CD4-positive, alpha-beta T cell treated with Interleukin-17A for 4 hours (primary cell): ENCODE data around the gene DHX38.

Experiments
- DNase-seq: peaks from one replicate; pipeline ENCODE4 v3.0.0-alpha.2; 2020; ENCODE audit warnings: mixed read lengths

Gene DHX38

DNA sequence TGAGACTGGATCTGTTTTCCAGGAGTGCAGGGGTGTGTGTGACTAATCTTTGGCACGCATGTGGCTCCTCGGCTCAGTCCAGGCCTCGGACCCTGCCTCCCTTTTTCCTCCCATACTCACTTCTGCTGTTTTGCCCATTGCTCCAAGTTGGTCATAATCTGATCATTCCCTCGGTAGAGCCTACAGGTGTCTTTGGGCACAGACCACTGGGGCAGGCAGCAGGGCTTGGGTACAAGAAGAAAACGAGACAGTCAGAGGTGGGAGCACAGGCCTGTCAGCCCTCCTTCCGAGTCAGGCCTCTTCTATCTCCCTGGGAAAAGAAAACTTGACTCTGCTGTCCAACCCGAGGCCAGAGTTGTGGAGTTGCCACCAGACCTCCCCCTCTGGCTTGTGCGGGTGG is 29.8 kb downstream of the DHX38 start:
- DNase-seq, result no peak

DNA sequence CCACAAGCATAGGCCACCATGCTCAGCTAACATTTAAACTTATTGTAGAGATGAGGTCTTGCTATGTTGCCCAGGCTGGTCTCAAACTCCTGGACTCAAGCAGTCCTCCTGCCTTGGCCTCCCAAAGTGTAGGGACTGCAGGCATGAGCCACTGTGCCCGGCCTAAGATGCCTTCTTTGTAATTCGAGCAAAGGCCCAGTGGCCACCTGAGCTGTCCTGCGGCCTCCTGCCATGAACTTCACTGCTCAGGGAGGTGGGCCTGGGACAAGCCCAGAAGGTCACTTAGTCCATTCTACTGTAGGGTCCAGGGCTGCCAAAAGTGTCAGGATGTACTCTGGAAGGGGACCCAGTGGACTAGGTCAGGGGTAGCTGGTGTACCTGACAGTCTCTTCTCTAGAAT is 30.5 kb downstream of the DHX38 start:
- DNase-seq, result no peak

DNA sequence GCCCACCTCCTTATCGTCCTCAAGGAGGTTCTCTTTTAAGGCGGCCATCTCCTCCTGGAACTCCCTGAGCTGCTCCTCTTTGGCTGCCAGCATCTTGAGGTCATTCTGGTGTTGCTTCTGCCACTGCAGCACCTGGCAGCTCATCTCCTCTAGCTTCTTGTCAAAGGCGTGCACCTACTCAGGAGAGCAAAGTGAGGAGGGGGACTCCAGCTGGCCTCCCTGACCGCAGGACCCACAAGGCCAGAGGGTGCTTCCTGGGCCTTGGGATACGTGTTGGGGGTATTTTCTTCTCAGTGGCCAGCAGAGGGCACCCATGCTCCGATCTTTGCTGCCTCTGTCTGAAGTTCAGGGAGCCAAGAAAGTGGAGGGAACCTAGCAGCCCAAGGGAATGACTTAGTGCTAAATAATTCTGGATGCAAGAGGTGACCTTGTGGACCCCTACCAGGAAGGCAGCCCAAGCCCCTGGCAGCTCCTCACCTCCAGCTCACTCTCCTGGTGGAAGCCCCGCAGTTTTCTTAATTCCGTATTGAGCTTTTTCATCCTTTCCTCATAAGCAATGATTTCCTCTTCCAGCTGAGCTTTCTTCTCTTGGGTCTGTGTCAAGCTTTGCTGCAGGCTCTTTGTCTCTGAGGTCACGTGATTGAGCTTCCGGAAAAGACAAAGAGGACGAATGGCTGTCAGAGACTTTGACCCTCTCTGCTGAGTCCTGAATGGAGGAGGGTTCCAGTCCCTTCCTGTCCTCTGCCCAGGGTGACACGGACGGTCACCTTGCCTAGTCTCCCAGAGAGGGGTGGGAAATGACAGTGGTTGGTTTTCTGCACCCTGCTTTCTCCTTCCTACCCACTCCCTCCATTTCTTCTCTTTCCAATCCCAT is 31.4 kb downstream of the DHX38 start:
- peak; percentile 70 for DNase-seq

DNA sequence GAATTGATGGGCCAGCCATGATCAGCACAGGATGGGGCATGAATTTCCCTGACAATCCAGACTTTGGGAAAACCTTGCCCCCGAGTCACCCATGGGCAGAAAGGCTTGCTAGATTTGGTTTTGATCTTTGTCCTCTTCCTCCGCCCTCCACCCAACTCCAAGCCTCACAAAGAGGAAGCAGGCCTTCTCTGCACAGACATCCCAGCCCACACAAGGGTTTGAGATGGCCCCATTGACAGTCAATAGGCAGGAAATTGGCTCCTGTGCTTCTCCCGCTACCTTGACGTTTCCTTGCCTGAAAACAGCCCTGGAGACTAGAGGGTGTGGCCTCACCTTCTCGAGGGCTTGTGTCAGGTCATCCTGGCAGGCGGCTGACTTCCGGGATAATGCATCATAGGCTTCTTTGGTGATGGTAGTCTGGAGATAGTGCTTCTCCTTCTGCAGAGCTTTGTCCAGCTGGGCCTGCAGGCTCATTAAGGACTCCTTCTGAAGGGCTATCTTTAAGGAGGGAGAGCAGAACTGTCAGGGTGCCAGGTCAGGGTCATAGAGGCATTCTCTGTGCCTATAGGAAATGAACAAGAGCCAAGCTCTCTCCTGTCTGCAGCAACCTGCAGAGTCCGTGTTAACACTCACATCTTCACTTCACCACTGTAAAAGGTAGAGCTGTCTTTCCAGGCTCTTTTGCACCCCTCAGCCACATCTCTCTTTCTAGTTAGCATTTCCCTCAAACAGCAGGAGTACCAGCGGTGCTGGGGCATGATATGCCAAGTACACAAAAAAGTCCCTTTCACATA is 32.2 kb downstream of the DHX38 start:
- DNase-seq, result no peak

DNA sequence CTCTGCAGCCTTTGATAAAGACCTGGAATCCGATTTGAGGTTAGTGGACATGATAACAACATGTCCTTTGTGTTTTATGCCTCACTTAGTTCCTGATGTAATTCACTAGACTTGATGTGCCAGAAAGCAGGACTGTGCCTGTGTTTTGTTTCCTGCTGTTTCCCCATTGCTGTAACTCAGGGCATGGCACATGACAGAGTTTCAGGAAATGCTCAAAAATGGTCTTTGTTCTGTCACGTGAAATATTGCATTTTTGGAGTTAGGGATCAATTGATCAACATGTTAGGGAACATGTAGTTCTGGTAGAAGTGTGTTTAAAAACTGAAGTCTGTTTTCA is 32.8 kb downstream of the DHX38 start:
- no peak for DNase-seq

DNA sequence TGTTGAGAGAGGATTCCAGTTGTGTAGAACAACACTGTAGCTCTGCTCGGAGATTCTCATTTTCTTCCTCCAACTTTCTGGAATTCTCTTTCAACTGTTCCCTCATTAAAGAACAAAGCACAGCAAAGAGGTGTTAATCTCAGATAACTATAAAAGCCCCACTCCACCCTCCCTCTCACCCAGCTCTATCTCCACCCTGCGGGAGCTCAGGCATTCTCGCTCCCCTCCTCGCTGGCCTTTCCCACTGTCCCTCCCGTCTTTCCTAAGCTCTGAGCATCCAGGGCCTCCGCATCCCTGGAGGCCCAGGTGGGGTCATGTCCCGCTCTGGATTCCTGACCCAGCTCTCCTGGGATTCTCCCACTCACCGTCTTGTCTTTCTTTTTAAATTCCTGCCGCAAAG is 35.1 kb downstream of the DHX38 start:
- DNase-seq, result no peak

DNA sequence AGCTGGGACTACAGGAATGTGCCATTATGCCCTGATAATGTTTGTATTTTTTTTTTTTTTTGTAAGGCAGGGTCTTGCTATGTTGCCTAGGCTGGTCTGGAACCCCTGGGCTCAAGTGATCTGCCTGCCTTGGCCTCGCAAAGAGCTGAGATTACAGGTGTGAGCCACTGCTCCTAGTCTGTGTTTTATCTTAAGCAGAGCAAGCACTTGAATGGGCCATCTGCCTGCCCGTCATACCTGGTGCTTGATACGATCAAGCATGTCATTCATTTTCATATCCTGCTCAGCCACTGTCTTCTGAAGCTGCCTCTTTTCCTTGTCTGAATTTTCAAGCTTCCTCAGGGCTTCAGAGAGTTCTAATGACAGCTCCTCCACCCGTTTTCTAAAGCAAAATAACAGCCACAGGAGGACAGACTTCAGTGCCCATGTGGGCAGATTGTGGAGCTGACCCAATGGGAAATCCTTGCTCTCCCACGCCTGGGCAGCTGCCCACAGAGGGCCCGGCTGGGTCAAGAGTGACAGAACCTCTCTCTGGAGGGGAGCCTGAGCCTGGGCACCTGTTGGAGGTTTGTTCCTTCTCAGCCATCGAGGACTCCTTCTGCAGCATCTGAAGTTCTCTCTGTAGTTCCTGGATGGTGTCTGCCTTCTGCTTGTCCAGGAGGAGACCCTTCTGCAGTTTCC is 36.5 kb downstream of the DHX38 start:
- DNase-seq, result no peak

DNA sequence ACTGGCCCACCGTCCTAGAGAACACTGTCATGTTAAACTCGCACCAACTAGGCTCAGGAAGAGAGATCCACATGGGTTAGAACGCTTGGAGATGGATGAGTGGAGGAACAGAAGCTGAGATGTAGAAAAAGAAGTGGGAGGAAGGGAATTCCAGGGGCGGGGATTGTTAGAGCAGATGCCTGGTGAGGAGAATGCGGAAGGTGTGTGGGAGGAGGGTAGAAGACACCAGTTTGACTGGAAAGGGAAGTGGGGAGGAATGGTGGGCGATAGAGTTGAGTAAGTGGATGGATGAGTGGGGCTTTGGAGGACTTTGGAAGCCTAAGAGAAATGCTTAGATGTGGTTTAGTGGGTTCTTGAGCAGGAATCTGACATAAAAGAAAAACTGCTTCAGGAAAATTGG is 37.4 kb downstream of the DHX38 start:
- DNase-seq, result no peak

DNA sequence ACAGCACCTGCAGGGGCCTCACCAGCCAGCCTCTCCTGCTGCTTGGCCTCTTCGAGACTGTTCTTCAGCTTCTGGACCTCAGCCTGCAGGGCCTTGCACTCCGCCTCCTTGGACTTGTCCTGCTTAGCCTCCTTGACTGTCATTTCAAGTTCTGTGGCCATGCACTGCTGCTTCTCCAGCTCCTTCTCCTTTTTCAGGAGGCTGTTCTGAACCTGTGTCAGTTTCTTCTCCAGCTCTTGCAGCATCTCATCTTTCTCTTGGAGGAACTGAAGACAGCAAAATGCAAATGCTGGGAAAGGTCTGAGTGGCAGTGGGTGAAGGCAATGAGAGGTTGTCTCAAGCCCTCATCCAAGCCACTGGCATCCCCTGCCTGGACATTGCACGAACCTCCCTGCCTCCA is 39.1 kb downstream of the DHX38 start:
- DNase-seq, result no peak

DNA sequence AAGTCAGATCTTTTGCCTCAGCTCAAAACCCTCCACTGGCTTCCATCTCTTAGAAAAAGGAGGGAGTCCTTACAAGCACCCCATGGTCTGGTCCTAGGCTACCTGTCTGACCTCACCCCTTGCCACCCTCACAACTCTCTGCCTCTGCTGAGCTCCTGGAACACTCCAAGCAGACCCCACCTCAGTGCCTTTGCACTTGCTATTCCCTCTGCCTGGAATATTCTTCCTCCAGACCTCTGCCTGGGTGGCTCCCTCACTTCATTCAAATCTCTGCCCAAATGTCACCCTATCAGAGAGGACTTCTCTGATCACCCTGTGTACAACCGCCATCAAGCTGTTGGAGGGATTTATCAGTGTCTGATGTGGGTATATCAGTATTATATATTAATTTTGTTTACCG is 40.9 kb downstream of the DHX38 start:
- no peak for DNase-seq

DNA sequence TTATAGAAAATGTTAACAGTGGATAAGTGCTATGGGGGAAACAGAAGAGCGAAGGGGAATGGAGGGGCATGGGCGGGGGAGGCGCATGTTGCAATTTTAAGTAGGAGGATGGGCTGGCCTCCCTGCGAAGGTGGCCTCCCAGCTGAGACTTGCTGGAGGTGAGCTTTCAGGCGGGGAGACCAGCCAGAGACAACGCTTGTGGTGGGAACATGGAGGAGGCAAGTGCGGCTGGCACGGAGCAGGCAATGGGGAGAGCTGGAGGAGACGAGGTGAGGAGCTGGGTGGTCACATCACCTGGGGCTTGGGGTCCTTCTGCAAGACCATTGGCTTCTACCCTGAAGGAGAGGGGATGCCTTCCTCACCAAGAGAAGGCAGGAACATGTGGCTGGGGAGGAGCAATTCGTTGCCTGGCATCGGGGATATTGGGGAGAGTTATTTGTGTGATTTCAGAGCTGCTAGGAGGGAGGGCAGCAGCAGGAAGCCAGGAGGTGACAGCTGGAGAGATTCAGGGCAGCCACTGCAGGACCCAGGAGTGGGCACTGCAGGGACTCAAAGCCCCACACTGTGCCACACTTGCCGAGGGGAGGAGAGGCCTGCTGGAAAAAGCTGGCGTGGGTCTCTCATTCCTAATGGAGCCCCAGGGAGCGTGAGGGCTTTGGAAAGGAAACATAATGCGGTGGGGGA is 43.9 kb downstream of the DHX38 start:
- no peak for DNase-seq

DNA sequence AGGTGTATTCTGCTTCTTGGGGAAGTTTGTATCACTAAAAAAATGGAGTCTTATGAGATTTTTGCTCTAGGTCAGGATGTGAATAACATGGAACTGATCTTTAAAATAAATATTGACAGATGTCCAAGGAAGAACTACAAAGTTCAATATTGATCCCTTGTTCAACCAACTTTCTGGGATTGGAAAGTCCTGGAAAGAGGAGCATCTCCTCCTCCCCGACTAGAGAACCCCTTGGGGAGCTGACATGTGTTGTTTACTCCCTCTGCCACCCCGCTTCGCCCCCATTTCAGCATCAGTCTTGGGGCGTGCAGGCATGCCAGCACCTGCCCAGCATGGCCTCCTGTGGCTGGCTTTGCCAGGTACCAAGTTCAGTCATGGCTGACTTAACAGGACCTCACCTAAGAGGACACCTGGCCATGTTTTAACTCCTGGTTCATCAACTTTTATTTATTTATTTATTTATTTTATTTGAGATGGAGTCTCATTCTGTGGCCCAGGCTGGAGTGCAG is 44.5 kb downstream of the DHX38 start:
- no peak for DNase-seq

DNA sequence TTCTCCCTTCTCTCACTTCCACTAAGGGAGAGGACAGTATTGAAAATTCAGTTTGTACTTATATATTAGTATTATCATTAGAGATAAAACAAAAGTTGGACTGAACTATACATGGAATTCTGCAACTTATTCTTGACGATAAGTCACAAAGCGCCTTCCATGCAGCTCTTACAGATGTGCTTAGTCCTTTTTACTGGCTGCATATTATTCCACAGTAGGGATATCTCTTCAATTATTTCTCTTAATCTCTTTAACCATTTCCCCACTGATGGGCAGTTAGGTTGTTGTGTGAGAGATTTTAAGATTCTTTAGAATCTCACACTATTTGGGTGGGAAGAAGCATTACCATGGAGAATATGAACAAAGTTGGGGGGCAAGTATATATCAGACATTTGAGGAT is 46.3 kb downstream of the DHX38 start:
- DNase-seq, result no peak

DNA sequence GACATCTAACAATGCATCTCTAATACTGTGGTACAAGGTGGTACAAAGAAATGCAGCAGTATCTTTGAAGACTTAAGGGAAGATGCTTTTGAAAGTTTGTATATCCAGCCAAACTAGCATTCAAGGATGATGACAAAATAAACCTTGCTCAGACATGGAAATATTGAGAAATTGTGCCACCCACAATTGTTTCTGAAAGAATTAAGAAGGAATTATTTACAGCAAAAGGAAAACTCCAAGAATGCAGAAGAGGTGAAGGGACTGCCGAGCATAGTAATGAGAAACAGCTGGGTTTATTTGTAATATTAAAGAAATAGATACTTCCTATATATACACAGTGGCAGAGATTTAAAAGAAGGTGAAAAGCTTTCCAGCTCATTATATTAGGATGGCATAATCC is 48.8 kb downstream of the DHX38 start:
- no peak for DNase-seq

DNA sequence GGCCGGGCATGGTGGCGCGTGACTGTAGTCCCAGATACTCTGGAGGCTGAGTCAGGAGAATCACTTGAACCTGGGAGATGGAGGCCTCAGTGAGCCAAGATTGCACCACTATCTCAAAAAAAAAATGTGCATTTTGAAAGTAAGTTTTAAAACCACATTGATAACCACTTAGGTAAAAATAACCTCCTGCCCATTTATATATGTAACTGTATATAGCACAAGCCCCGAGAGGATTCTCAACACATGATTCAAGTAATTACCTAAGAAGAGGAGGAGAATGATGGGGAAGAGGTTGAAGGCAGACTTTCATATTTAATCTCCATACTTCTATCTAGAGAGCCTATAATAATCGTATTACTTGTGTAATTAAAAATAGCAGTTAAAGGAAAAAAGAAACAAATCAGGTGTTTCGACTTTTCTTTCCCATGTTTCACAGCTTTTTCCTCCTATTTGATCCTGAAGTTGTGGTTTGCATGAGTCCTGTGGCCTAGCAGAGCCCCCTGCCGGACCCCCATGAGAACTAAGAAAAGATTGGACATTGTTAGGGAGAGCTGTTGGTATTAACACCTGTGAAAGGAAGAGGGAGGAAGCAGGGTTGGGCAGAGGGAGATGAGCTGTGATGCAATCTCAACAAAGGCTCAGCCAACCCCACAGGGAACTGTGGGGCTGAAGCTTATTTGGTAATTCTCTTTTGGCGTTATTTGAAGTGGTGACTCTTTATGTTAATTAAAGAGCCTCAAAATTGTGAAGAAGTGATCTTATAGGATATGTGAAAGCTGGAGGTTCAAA is 56.2 kb downstream of the DHX38 start:
- DNase-seq, result no peak

DNA sequence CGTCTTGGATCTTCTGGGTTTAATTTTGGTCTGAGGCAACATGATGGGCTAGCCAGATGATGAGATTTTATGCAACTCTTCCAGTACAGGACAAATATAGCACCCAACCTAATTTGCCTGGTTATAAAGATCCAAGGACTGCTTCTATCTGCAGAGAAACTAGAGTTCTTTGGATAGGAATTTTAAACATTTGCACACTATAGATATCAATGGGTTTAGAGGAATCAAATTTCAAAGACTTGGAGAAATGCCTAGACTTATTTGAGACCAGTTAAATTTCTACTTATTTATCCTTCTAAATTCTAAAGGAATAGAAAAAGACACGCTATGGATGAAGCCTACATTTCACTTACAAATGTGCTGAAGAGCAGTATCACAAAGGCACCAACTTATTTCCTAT is 65.7 kb downstream of the DHX38 start:
- no peak for DNase-seq

DNA sequence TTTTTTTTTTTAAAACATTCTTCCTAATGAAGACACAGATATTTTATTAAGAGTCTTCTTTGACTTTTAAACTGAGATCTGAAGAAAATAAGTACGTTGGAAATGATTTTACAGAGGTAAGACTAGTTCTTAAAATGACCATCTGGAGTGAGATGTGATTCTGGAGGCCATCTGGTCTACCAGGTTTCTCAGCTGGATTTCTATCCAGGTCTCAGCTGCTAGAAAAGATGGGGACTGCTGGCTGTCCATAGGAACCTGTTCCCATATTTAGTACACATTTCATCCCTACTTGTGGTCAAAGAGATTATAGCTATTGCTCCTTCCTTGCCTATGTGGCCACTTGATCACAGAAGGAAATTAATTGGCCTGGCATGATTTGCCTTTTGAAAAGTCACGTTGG is 66.2 kb downstream of the DHX38 start:
- no peak for DNase-seq

DNA sequence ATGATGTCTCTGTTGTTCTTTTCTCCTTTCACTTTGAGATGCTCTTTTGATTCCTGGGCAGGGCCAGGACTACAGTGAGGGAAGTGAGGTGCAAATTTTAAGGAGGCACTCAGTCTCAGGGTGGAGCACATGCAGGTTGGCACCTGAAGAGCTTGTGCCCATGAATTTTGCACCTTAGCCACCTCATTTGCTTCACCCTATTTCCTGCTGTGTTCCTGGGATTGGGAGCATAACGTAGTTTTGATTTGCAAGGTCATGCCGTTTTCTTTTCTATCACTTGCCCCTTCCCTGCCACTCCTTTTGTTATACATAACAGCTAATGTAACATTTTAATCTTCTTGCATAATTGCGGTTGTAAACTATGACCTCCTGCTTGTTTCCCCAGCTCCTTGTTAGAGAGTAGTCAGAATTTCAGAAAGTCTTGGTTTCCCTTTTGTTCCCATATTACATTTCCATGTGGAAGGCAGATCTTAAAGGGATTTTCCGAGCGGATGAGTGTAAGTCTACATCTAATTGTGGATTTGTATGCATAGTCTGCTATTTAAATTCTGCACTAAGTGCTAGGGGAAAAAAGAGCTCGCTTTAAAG is 68.6 kb downstream of the DHX38 start:
- no peak for DNase-seq
